Measurements from ENCODE around the gene MRPL34. TPM values are rescaled to one million over a fixed set of nuclear protein-coding genes. Genes with fewer than 3 reads are reported as not detected.

The MRPL34 gene
- total RNA-seq, 1 experiment from 2014 or later, result 191 TPM

DNA sequence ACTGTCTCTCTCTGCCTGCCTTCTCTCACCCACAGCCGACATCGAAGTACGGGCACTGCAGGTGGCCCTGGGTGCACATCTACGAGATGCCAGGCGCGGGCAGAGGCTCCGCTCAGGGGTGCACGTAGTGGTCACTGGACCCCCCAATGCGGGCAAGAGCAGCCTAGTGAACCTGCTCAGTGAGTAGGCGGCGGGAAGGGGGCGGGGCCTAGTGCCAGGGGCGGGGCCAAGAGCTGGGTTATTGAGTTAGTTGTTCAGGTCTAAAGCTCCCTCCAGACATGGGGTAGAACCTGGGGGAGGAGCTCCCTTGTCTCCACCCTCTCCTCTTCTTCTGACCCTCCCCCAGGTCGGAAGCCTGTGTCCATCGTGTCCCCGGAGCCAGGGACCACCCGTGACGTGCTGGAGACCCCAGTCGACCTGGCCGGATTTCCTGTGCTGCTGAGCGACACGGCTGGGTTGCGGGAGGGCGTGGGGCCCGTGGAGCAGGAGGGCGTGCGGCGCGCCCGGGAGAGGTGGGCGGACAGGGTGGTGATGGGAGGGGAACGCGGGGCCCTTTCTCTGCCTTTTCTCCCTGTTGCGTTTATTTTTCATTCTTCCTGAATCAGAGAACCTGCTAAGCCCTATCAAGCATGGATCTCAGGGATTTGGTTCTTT, 33.5 kb downstream of the MRPL34 start:
- TF ChIP-seq, protein P1, sequence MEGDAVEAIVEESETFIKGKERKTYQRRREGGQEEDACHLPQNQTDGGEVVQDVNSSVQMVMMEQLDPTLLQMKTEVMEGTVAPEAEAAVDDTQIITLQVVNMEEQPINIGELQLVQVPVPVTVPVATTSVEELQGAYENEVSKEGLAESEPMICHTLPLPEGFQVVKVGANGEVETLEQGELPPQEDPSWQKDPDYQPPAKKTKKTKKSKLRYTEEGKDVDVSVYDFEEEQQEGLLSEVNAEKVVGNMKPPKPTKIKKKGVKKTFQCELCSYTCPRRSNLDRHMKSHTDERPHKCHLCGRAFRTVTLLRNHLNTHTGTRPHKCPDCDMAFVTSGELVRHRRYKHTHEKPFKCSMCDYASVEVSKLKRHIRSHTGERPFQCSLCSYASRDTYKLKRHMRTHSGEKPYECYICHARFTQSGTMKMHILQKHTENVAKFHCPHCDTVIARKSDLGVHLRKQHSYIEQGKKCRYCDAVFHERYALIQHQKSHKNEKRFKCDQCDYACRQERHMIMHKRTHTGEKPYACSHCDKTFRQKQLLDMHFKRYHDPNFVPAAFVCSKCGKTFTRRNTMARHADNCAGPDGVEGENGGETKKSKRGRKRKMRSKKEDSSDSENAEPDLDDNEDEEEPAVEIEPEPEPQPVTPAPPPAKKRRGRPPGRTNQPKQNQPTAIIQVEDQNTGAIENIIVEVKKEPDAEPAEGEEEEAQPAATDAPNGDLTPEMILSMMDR (conservative IDR thresholded peaks at IDR 0.05; ENCODE audit: low read depth, low read length), result no peak
- no peak for TF ChIP-seq EZH2phosphoT487 (IDR thresholded peaks at IDR 0.05; ENCODE audit: borderline replicate concordance, low read length)
- TF ChIP-seq EZH2 (IDR thresholded peaks at IDR 0.05; ENCODE audit: low read length, unreplicated experiment), result no peak
- Histone ChIP-seq H3K27ac (ENCODE audit: low read length) (no peak overlapping the region), H3F3A (ENCODE audit: low read length, unreplicated experiment) (no peaks in the 10 kb centered on the region), H3K36me3 (ENCODE audit: low read depth, low read length) (peaks cover 11% of the 10 kb centered on the region; the same call in 1 of the 2 replicates), H3K9ac (ENCODE audit: low read length) (no peak overlapping the region), H3K4me2 (ENCODE audit: low read length) (peak overlapping the region; percentile 93), H3K9me2 (replicated peaks; ENCODE audit: low read length) (no peaks in the 10 kb centered on the region), H3K79me2 (ENCODE audit: low read length) (peaks cover 30% of the 10 kb centered on the region), H3K27me3 (ENCODE audit: low read length) (no peaks in the 10 kb centered on the region), H3K9me3 (ENCODE audit: low read length) (no peaks in the 10 kb centered on the region), H3K4me3 (ENCODE audit: low read length) (0 out of 2 replicates have a peak overlapping the region, but pooled peaks have one; percentile 86), H3K4me1 (ENCODE audit: insufficient read depth, low read length) (peaks cover 18% of the 10 kb centered on the region), H4K20me1 (ENCODE audit: low read length) (no peaks in the 10 kb centered on the region), H2AFZ (ENCODE audit: low read length) (no peak overlapping the region)
- no TSS peak for BruUV-seq (replicated peaks)
- ChIA-PET CTCF (no interaction called here), POLR2A (ENCODE audit: unreplicated experiment) (interaction anchor here (0.6 kb wide), 1 partner anchor 80 kb away, joined by 4 read pairs; the partner anchor contains the start of gene MVB12A)
- intact Hi-C loops (cut with micrococcal nuclease), result no loop called here
- ATAC-seq (no peak), DNase-seq (no peak)

DNA sequence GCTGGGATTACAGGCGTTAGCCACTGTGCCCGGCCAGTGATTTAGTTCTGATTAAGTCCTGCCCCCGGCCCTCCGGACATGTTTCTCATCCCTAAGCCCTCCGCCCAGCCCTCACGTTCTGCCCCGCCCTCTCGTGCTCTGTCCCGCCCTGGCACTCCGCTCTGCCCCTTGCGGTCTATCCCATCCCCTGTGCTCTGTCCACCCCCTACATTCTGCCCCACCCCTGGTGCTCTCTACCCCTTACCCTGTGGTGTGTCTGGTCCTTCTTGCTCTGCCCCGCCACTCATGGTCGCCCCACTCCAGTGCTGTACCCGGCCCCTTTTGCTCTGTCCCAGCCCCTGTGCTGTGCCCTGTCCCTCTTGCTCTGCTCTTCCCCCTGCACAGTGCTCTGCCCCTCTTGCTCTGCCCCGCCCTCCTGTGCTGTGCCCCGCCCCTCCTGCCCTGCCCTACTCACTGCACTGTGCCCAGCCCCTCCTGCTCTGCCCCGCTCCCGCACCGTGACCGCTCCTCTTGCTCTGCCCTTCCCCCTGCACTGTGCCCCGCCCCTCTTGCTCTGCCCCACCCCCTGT, 34.7 kb downstream of the MRPL34 start:
- ChIA-PET POLR2A (ENCODE audit: unreplicated experiment) (no interaction called here), CTCF (no interaction called here)
- Histone ChIP-seq H3K4me3 (ENCODE audit: low read length) (no peak overlapping the region), H3K27ac (ENCODE audit: low read length) (no peak overlapping the region), H3K36me3 (ENCODE audit: low read depth, low read length) (peaks cover 11% of the 10 kb centered on the region; the same call in 1 of the 2 replicates), H3K9me2 (replicated peaks; ENCODE audit: low read length) (no peaks in the 10 kb centered on the region), H3K4me1 (ENCODE audit: insufficient read depth, low read length) (peaks cover 13% of the 10 kb centered on the region), H4K20me1 (ENCODE audit: low read length) (no peaks in the 10 kb centered on the region), H2AFZ (ENCODE audit: low read length) (no peak overlapping the region), H3K4me2 (ENCODE audit: low read length) (no peak overlapping the region), H3K27me3 (ENCODE audit: low read length) (no peaks in the 10 kb centered on the region), H3K9ac (ENCODE audit: low read length) (no peak overlapping the region), H3F3A (ENCODE audit: low read length, unreplicated experiment) (no peaks in the 10 kb centered on the region), H3K9me3 (ENCODE audit: low read length) (no peaks in the 10 kb centered on the region), H3K79me2 (ENCODE audit: low read length) (peaks cover 30% of the 10 kb centered on the region)
- DNase-seq, result peak; percentile 23
- intact Hi-C loops (cut with micrococcal nuclease), result no loop called here
- ATAC-seq, result no peak
- TF ChIP-seq EZH2phosphoT487 (IDR thresholded peaks at IDR 0.05; ENCODE audit: borderline replicate concordance, low read length), result no peak
- TF ChIP-seq, protein P1 (conservative IDR thresholded peaks at IDR 0.05; ENCODE audit: low read depth, low read length), result no peak
- TF ChIP-seq EZH2 (IDR thresholded peaks at IDR 0.05; ENCODE audit: low read length, unreplicated experiment), result no peak
- BruUV-seq (replicated peaks), result no TSS peak

DNA sequence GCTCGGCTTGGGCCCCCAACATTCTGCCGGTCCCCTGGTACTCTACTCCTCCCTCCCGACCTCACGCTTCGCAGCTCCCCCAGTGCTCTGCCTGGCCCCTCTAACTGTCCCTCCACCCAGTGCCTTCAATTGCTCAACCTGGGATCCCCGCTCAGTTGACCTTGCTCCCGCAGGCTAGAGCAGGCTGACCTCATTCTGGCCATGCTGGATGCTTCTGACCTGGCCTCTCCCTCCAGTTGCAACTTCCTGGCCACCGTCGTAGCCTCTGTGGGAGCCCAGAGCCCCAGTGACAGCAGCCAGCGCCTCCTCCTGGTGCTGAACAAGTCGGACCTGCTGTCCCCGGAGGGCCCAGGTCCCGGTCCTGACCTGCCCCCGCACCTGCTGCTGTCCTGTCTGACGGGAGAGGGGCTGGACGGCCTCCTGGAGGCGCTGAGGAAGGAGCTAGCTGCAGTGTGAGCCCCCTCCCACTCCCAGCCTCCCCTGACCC, 35.2 kb downstream of the MRPL34 start:
- H3K4me1 ChIP-seq (ENCODE audit: insufficient read depth, low read length), result peaks cover 9% of the 10 kb centered on the region
- H3K9ac ChIP-seq (ENCODE audit: low read length), result no peak overlapping the region
- H3K9me3 ChIP-seq (ENCODE audit: low read length), result no peaks in the 10 kb centered on the region
- no peak overlapping the region for H3K4me3 ChIP-seq (ENCODE audit: low read length)
- TF ChIP-seq EZH2 (IDR thresholded peaks at IDR 0.05; ENCODE audit: low read length, unreplicated experiment), result no peak
- TF ChIP-seq EZH2phosphoT487 (IDR thresholded peaks at IDR 0.05; ENCODE audit: borderline replicate concordance, low read length), result no peak
- TF ChIP-seq, protein P1 (conservative IDR thresholded peaks at IDR 0.05; ENCODE audit: low read depth, low read length), result no peak
- no peaks in the 10 kb centered on the region for H3K27me3 ChIP-seq (ENCODE audit: low read length)
- H3K79me2 ChIP-seq (ENCODE audit: low read length), result peaks cover 30% of the 10 kb centered on the region
- ChIA-PET POLR2A (ENCODE audit: unreplicated experiment) (no interaction called here), CTCF (no interaction called here)
- no peaks in the 10 kb centered on the region for H4K20me1 ChIP-seq (ENCODE audit: low read length)
- BruUV-seq (replicated peaks), result no TSS peak
- H3F3A ChIP-seq (ENCODE audit: low read length, unreplicated experiment), result no peaks in the 10 kb centered on the region
- H2AFZ ChIP-seq (ENCODE audit: low read length), result no peak overlapping the region
- ATAC-seq (no peak), DNase-seq (no peak)
- no peak overlapping the region for H3K27ac ChIP-seq (ENCODE audit: low read length)
- no peak overlapping the region for H3K4me2 ChIP-seq (ENCODE audit: low read length)
- intact Hi-C loops (cut with micrococcal nuclease), result no loop called here
- H3K9me2 ChIP-seq (replicated peaks; ENCODE audit: low read length), result no peaks in the 10 kb centered on the region
- peaks cover 11% of the 10 kb centered on the region; the same call in 1 of the 2 replicates for H3K36me3 ChIP-seq (ENCODE audit: low read depth, low read length)
